Mammary epithelial cell (primary cell): Measurements from ENCODE around the gene PBX1.

Experiments
- CTCF ChIP-seq, 2 donors: IDR thresholded peaks in 1 of 2; conservative IDR thresholded peaks in 1 of 2; 2 replicates each; pipeline ENCODE4 v1.5.1; 2011 to 2012; ENCODE audit warnings: inconsistent platforms in 2 of 2, low read length in 2 of 2, mild to moderate bottlenecking in 2 of 2, control low read depth in 1 of 2, low read depth in 1 of 2; ENCODE audit not compliant: insufficient read depth in 1 of 2; ENCODE audit errors: extremely low read depth in 1 of 2
- EZH2 ChIP-seq: IDR thresholded peaks from 2 replicates; pipeline ENCODE4 v1.6.1; 2012; ENCODE audit warnings: low read length, inconsistent platforms, borderline replicate concordance

GRCh38 chr1:164726235-164726634 is 167.3 kb downstream of the PBX1 start:
- TF ChIP-seq CTCF (conservative IDR thresholded peaks at IDR 0.05 in 1 of 2, IDR thresholded peaks at IDR 0.05 in 1 of 2; ENCODE audit: extremely low read depth in 1 of 2, insufficient read depth in 1 of 2, low read depth in 1 of 2, low read length in 2 of 2) (no peak), EZH2 (no peak)
